ENCODE results near the gene ALOX15. TPM values are rescaled to one million over a fixed set of nuclear protein-coding genes. Genes with fewer than 3 reads are reported as not detected.
"Not testable (repeated sequence)": the region's sequence is repeated elsewhere in the genome, so short reads cannot be mapped to it uniquely, and the experiment has no call there.

ALOX15 gene
- total and polyA plus RNA-seq, 2 donors = 0.48 to 1.6 TPM

DNA sequence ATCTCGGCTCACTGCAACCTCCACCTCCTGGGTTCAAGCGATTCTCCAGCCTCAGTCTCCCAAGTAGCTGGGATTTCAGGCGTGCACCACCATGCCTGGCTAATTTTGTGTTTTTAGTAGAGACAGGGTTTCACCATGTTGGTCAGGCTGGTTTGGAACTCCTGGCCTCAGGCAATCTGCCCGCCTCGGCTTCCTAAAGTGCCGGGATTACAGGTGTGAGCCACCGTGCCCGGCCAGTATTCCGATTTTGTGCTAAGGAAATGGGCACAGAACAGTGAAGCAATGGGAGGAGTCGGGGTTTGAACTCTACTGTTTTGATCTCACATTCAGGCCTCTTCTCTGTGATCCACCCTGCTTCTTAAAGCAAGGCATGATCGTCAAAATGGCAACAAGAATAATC, 36.7 kb downstream of the ALOX15 start:
- not testable (repeated sequence) for H3K27ac ChIP-seq (ENCODE audit: low read depth in 1 of 2, low read length in 1 of 2); H3K9me3 ChIP-seq (ENCODE audit: control insufficient read depth in 2 of 2, insufficient read depth in 1 of 2, low read length in 1 of 2); DNase-seq (ENCODE audit: low read depth in 6 of 9, low spot score in 9 of 9); H3K4me3 ChIP-seq (ENCODE audit: low read length in 2 of 2); H3K36me3 ChIP-seq (ENCODE audit: control insufficient read depth in 2 of 2, insufficient read depth in 2 of 2, low read length in 1 of 2)
- 93% methylated on average over 11 of the region's 11 CpGs for WGBS
- Histone ChIP-seq H3K4me1 (ENCODE audit: control insufficient read depth in 2 of 2, insufficient read depth in 2 of 2, low read length in 2 of 2) (peaks cover 0 to 13% of the 10 kb centered on the region in 2 donors), H3K27me3 (ENCODE audit: control insufficient read depth in 2 of 2, insufficient read depth in 1 of 2, low read length in 1 of 2) (peaks cover 0 to 19% of the 10 kb centered on the region in 2 donors)

DNA sequence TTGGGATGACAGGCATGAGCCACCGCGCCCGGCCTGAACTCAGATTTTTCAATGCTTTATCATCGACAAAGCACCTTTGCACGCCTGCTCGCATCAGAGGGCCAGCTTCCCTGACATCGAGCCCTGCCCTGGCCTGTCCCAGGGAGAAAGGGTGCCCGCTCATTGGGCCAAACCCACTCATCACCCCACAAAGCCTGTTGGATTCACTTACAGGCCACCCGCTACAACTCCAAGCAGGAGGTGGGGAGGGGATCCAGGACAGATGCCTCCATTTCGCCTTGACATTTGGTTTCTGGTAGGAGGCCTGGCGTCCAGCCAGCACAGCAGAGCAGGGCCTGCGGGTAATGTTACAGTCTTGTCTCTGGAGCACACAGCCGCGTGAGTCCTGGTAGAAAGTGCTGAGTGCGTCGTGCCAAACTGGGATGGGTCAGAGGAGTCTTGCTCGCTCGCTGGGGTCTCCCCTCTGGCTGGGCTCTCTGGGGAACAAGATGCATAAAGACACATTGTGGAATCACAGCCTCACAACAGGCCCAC, 37.3 kb downstream of the ALOX15 start:
- Histone ChIP-seq H3K4me1 (ENCODE audit: control insufficient read depth in 2 of 2, insufficient read depth in 2 of 2, low read length in 2 of 2) (peaks cover 0 to 17% of the 10 kb centered on the region in 2 donors), H3K36me3 (ENCODE audit: control insufficient read depth in 2 of 2, insufficient read depth in 2 of 2, low read length in 1 of 2) (no peaks in the 10 kb centered on the region), H3K27me3 (ENCODE audit: control insufficient read depth in 2 of 2, insufficient read depth in 1 of 2, low read length in 1 of 2) (peaks cover 0 to 25% of the 10 kb centered on the region in 2 donors), H3K27ac (ENCODE audit: low read depth in 1 of 2, low read length in 1 of 2) (no peak overlapping the region), H3K4me3 (ENCODE audit: low read length in 2 of 2) (no peak overlapping the region), H3K9me3 (ENCODE audit: control insufficient read depth in 2 of 2, insufficient read depth in 1 of 2, low read length in 1 of 2) (no peaks in the 10 kb centered on the region)
- 90% methylated on average over 18 of the region's 18 CpGs for WGBS
- DNase-seq (ENCODE audit: low read depth in 6 of 9, low spot score in 9 of 9) = peak in 1 of 9 donors; percentile 9

DNA sequence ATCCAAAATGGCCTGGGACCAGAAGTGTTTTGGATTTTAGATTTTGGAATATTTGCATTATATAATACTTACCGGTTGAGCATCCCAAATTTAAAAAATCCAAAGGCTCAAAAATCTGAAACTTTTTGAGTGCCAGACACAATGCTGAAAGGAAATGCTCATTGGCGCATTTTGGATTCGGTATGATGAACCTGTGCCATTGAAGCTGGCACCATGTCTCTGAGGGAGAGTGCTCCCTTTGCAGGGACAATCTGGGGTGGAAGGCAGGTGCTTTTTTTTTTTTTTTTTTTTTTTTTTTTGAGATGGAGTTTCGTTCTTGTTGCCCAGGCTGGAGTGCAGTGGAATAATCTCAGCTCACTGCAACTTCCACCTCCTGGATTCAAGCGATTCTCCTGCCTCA, 39.4 kb downstream of the ALOX15 start:
- H3K36me3 ChIP-seq (ENCODE audit: control insufficient read depth in 2 of 2, insufficient read depth in 2 of 2, low read length in 1 of 2) = no peaks in the 10 kb centered on the region
- H3K4me1 ChIP-seq (ENCODE audit: control insufficient read depth in 2 of 2, insufficient read depth in 2 of 2, low read length in 2 of 2) = peaks cover 0 to 15% of the 10 kb centered on the region in 2 donors
- H3K4me3 ChIP-seq (ENCODE audit: low read length in 2 of 2) = no peak overlapping the region
- peaks cover 0 to 20% of the 10 kb centered on the region in 2 donors for H3K27me3 ChIP-seq (ENCODE audit: control insufficient read depth in 2 of 2, insufficient read depth in 1 of 2, low read length in 1 of 2)
- no peak for DNase-seq (ENCODE audit: low read depth in 6 of 9, low spot score in 9 of 9)
- 93% methylated on average over 5 of the region's 5 CpGs for WGBS
- peaks cover 0 to under 1% of the 10 kb centered on the region in 2 donors for H3K9me3 ChIP-seq (ENCODE audit: control insufficient read depth in 2 of 2, insufficient read depth in 1 of 2, low read length in 1 of 2)
- H3K27ac ChIP-seq (ENCODE audit: low read depth in 1 of 2, low read length in 1 of 2) = no peak overlapping the region

DNA sequence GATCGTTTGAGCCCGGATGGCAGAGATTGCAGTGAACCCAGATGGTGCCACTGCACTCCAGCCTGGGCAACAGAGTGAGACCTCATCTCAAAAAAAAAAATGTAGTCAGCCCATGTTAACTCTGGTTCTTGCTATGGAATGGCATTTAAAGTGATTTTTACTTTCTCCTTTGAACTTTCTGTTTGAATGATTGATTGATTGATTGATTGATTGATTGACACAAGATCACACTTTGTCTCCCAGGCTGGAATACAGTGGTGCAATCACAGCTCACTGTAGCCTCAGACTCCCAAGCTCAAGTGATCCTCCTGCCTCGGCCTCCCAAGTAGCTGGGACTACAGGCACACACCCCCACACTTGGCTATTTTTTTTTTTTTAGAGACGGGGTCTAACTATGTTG, 40.2 kb downstream of the ALOX15 start:
- DNase-seq (ENCODE audit: low read depth in 6 of 9, low spot score in 9 of 9) = no peak
- Histone ChIP-seq H3K4me3 (ENCODE audit: low read length in 2 of 2) (no peak overlapping the region), H3K4me1 (ENCODE audit: control insufficient read depth in 2 of 2, insufficient read depth in 2 of 2, low read length in 2 of 2) (peaks cover 0 to 15% of the 10 kb centered on the region in 2 donors), H3K27me3 (ENCODE audit: control insufficient read depth in 2 of 2, insufficient read depth in 1 of 2, low read length in 1 of 2) (peaks cover 0 to 22% of the 10 kb centered on the region in 2 donors), H3K9me3 (ENCODE audit: control insufficient read depth in 2 of 2, insufficient read depth in 1 of 2, low read length in 1 of 2) (peaks cover 0 to 1% of the 10 kb centered on the region in 2 donors), H3K36me3 (ENCODE audit: control insufficient read depth in 2 of 2, insufficient read depth in 2 of 2, low read length in 1 of 2) (no peaks in the 10 kb centered on the region), H3K27ac (ENCODE audit: low read depth in 1 of 2, low read length in 1 of 2) (no peak overlapping the region)
- 96% methylated on average over 4 of the region's 4 CpGs for WGBS

DNA sequence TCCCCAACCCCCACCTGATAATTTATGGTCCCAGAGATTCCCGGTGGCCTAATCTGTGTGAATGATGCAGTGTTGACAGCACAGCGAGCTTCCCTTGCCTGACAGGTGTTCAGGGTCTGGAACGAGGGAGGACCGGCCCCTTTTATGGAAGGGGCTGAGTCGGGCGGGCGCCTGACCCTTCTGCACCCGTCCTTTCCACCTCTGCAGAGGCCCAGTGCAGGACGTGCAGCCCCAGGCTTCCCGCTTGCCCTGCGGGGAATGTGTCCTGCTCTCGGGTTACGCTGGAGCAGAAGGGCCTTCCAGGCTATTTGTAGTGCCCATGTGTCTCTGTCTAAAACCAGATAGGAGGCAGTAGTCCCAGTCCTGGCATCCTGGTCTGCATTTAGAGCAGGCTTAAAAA, 40.9 kb downstream of the ALOX15 start:
- Histone ChIP-seq H3K27ac (ENCODE audit: low read depth in 1 of 2, low read length in 1 of 2) (no peak overlapping the region), H3K4me1 (ENCODE audit: control insufficient read depth in 2 of 2, insufficient read depth in 2 of 2, low read length in 2 of 2) (peaks cover 0 to 12% of the 10 kb centered on the region in 2 donors), H3K9me3 (ENCODE audit: control insufficient read depth in 2 of 2, insufficient read depth in 1 of 2, low read length in 1 of 2) (peaks cover 0 to 1% of the 10 kb centered on the region in 2 donors), H3K27me3 (ENCODE audit: control insufficient read depth in 2 of 2, insufficient read depth in 1 of 2, low read length in 1 of 2) (peaks cover 0 to 23% of the 10 kb centered on the region in 2 donors), H3K36me3 (ENCODE audit: control insufficient read depth in 2 of 2, insufficient read depth in 2 of 2, low read length in 1 of 2) (no peaks in the 10 kb centered on the region), H3K4me3 (ENCODE audit: low read length in 2 of 2) (no peak overlapping the region)
- 87% methylated on average over 13 of the region's 13 CpGs for WGBS
- no peak for DNase-seq (ENCODE audit: low read depth in 6 of 9, low spot score in 9 of 9)

DNA sequence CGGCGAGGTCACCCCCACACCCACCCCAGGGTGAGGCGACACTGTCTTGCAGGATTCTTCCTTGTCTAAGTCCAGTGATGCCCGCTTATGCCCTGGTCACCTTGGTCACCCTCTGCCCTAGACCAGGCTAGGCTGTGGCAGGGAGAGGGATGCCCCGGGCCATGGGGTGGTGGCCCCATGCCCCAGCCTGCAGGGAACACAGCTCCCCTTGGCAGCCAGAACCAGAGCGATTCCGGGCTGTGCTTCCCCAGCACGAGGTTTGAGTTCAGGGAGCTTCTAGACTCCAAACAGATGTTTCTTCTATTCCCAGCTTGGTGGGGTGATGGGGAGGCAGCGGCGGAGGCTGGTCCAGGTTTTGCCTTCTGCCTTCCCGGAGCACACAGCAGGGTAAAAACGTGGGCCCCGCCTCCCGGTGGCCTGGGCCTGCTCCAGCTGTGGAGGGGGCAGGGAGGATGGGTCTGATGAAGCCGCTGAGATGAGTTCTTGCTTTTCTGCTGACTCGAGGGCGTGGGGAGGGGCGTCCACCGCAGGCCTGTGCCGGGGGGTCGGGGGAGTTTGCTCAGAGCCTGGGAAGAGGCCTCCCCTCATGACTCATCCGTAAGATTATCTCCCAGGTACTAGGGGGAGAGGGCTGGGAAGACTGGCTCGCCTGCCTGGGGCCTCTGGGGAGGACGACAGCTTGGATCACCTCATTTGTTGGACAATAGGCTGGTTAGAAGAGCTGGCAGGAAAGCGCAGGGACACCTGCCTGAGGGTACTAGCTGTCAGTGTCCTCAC, 41.8 kb downstream of the ALOX15 start:
- peaks cover 0 to 1% of the 10 kb centered on the region in 2 donors for H3K9me3 ChIP-seq (ENCODE audit: control insufficient read depth in 2 of 2, insufficient read depth in 1 of 2, low read length in 1 of 2)
- H3K4me1 ChIP-seq (ENCODE audit: control insufficient read depth in 2 of 2, insufficient read depth in 2 of 2, low read length in 2 of 2) = peaks cover 0 to 12% of the 10 kb centered on the region in 2 donors
- no peak overlapping the region for H3K27ac ChIP-seq (ENCODE audit: low read depth in 1 of 2, low read length in 1 of 2)
- peaks cover 0 to 32% of the 10 kb centered on the region in 2 donors for H3K27me3 ChIP-seq (ENCODE audit: control insufficient read depth in 2 of 2, insufficient read depth in 1 of 2, low read length in 1 of 2)
- H3K4me3 ChIP-seq (ENCODE audit: low read length in 2 of 2) = no peak overlapping the region
- no peaks in the 10 kb centered on the region for H3K36me3 ChIP-seq (ENCODE audit: control insufficient read depth in 2 of 2, insufficient read depth in 2 of 2, low read length in 1 of 2)
- 82% methylated on average over 25 of the region's 25 CpGs for WGBS
- peak in 1 of 9 donors; percentile 10 for DNase-seq (ENCODE audit: low read depth in 6 of 9, low spot score in 9 of 9)

DNA sequence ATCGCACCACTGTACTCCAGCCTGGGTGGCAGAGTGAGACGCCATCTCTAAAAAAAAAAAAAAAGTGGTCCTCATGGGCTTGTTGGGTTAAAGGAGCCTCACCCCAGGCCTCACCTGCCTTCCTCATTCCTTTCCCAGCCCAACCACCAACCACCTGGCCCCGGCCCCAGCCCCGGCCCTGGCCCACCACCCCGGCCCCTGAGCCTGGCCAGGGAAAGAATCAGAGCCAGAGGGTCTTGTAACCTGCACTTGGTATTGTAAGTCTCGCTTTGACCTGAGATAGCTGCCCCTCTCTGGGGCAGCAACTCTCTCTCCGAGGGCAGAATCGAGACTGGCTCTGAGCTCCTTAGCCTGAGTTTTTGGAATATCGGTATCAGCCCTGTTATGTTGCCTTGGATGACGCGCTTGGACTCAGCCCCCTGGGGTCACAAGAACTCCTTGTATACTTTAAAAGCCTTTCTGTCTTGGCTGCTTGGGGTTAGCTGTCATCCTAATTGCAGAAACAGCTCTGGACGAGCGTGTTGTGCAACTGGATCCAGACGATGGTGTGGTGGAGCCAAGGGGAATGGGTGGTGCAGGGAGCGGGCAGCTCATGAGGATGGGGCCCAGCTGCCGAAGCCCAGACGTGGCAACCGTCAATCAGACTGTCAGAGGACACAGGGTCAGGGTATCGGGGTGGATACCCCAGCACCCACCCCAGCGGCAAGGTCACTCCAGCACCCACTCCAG, 42.5 kb downstream of the ALOX15 start:
- no peak for DNase-seq (ENCODE audit: low read depth in 6 of 9, low spot score in 9 of 9)
- peaks cover 0 to 12% of the 10 kb centered on the region in 2 donors for H3K4me1 ChIP-seq (ENCODE audit: control insufficient read depth in 2 of 2, insufficient read depth in 2 of 2, low read length in 2 of 2)

DNA sequence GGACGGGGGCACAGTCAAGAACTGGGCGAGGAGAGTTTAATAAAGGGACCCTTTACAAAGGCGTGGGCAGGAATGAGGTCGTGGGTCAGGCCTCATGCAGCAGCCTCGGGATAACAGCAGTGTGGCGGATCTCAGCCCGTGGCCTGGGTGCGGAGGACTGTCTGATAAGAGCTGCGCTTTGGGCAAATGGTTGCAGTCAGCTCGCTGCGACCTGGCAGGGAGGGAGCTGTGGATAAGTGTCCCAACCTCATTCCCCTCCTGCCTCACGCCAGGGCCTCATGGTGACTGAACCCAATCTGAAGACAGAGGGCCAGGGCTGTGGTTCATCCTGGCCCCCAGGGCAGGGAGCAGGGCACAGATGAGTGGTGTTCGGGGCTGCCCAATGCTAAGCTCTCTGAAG, 43.5 kb downstream of the ALOX15 start:
- peaks cover 0 to 12% of the 10 kb centered on the region in 2 donors for H3K4me1 ChIP-seq (ENCODE audit: control insufficient read depth in 2 of 2, insufficient read depth in 2 of 2, low read length in 2 of 2)
- WGBS = 93% methylated on average over 13 of the region's 13 CpGs

More for the DNA sequence above, 42.5 kb downstream of the ALOX15 start:
- WGBS = 94% methylated on average over 20 of the region's 20 CpGs
- peaks cover 0 to 35% of the 10 kb centered on the region in 2 donors for H3K27me3 ChIP-seq (ENCODE audit: control insufficient read depth in 2 of 2, insufficient read depth in 1 of 2, low read length in 1 of 2)
- H3K4me3 ChIP-seq (ENCODE audit: low read length in 2 of 2) = no peak overlapping the region
- H3K27ac ChIP-seq (ENCODE audit: low read depth in 1 of 2, low read length in 1 of 2) = no peak overlapping the region
- H3K36me3 ChIP-seq (ENCODE audit: control insufficient read depth in 2 of 2, insufficient read depth in 2 of 2, low read length in 1 of 2) = no peaks in the 10 kb centered on the region
- peaks cover 0 to 1% of the 10 kb centered on the region in 2 donors for H3K9me3 ChIP-seq (ENCODE audit: control insufficient read depth in 2 of 2, insufficient read depth in 1 of 2, low read length in 1 of 2)

More for the DNA sequence above, 43.5 kb downstream of the ALOX15 start:
- Histone ChIP-seq H3K4me3 (ENCODE audit: low read length in 2 of 2) (no peak overlapping the region), H3K36me3 (ENCODE audit: control insufficient read depth in 2 of 2, insufficient read depth in 2 of 2, low read length in 1 of 2) (no peaks in the 10 kb centered on the region), H3K27ac (ENCODE audit: low read depth in 1 of 2, low read length in 1 of 2) (no peak overlapping the region), H3K9me3 (ENCODE audit: control insufficient read depth in 2 of 2, insufficient read depth in 1 of 2, low read length in 1 of 2) (peaks cover 0 to 1% of the 10 kb centered on the region in 2 donors), H3K27me3 (ENCODE audit: control insufficient read depth in 2 of 2, insufficient read depth in 1 of 2, low read length in 1 of 2) (peaks cover 0 to 37% of the 10 kb centered on the region in 2 donors)
- DNase-seq (ENCODE audit: low read depth in 6 of 9, low spot score in 9 of 9) = no peak

All from thymus (tissue), 11 donors.